Esophagus (tissue), 2 donors: Measurements from ENCODE around the gene VARS1. TPM values are rescaled to one million over a fixed set of nuclear protein-coding genes. Genes with fewer than 3 reads are reported as not detected.

Experiments used
- H3K27ac ChIP-seq, 2 donors: one replicate each; pipeline ENCODE4 v1.5.1; 2013; ENCODE audit warnings: low read depth in 2 of 2, mild to moderate bottlenecking in 2 of 2, inconsistent platforms in 1 of 2, low read length in 1 of 2, moderate library complexity in 1 of 2
- H3K27me3 ChIP-seq, 2 donors: one replicate each; pipeline ENCODE4 v1.6.1; 2013; ENCODE audit warnings: low read length in 2 of 2, control low read depth in 1 of 2, mild to moderate bottlenecking in 1 of 2; ENCODE audit not compliant: insufficient read depth in 2 of 2, control insufficient read depth in 1 of 2
- H3K36me3 ChIP-seq, 2 donors: one replicate each; pipeline ENCODE4 v1.6.1; 2013; ENCODE audit warnings: low read length in 1 of 2; ENCODE audit not compliant: control insufficient read depth in 2 of 2, insufficient read depth in 2 of 2
- H3K4me1 ChIP-seq, 2 donors: one replicate each; pipeline ENCODE4 v1.6.1; 2013; ENCODE audit warnings: low read length in 1 of 2; ENCODE audit not compliant: control insufficient read depth in 2 of 2, insufficient read depth in 2 of 2
- H3K4me3 ChIP-seq, 2 donors: one replicate each; pipeline ENCODE4 v1.5.1; 2013; ENCODE audit warnings: low read length in 2 of 2, mild to moderate bottlenecking in 2 of 2, low read depth in 1 of 2, moderate library complexity in 1 of 2
- H3K9me3 ChIP-seq, 2 donors: one replicate each; pipeline ENCODE4 v1.6.1; 2013; ENCODE audit warnings: mild to moderate bottlenecking in 2 of 2, low read depth in 1 of 2, low read length in 1 of 2, moderate library complexity in 1 of 2; ENCODE audit not compliant: control insufficient read depth in 2 of 2, insufficient read depth in 1 of 2
- WGBS, 2 donors: extraction: QIAGEN DNeasy Blood & Tissue Kit; methylation state at CpG; one replicate each; pipeline ENCODE4 v1.1.7; 2013; 5-methylcytosine and 5-hydroxymethylcytosine counted together
- polyA plus RNA-seq, 2 donors: library from polyadenylated mRNA; stranded (reverse); fragments of 200-250 nt; gene quantifications; one replicate each; pipeline ENCODE4 v1.2.3, GENCODE V29; 2013
- donor health status: healthy with polysubstance abuse.
- donor health status: Bipolar disorder and iron deficiency.

Gene VARS1
- polyA plus RNA-seq, 2 donors, result 35.7 to 37.3 TPM

- Histone ChIP-seq H3K4me3 (no peak overlapping the region), H3K4me1 (peaks cover 0 to 3% of the 10 kb centered on the region in 2 donors), H3K36me3 (no peaks in the 10 kb centered on the region), H3K27me3 (no peaks in the 10 kb centered on the region), H3K27ac (no peak overlapping the region), H3K9me3 (no peaks in the 10 kb centered on the region)
- 80 to 89% methylated on average over 9 of the region's 9 CpGs for WGBS, 2 donors
These were observed 30.0 kb downstream of the VARS1 start for GRCh38 chr6:31765559-31765909.

GRCh38 chr6:31764198-31764597 lies 31.4 kb downstream of the VARS1 start:
- Histone ChIP-seq H3K27me3 (no peaks in the 10 kb centered on the region), H3K9me3 (no peaks in the 10 kb centered on the region), H3K4me1 (peaks cover 0 to 3% of the 10 kb centered on the region in 2 donors), H3K27ac (no peak overlapping the region), H3K36me3 (no peaks in the 10 kb centered on the region), H3K4me3 (no peak overlapping the region)
- 66 to 73% methylated on average over 4 of the region's 4 CpGs for WGBS, 2 donors

GRCh38 chr6:31763619-31763940 lies 32.0 kb downstream of the VARS1 start:
- no peaks in the 10 kb centered on the region for H3K9me3 ChIP-seq
- 20 to 30% methylated on average over 1 of the region's 1 CpG for WGBS, 2 donors
- H3K27ac ChIP-seq, result no peak overlapping the region

GRCh38 chr6:31762878-31763618 lies 32.5 kb downstream of the VARS1 start:
- Histone ChIP-seq H3K9me3 (no peaks in the 10 kb centered on the region), H3K36me3 (no peaks in the 10 kb centered on the region), H3K4me3 (no peak overlapping the region), H3K27me3 (no peaks in the 10 kb centered on the region), H3K27ac (no peak overlapping the region), H3K4me1 (peaks cover 0 to 3% of the 10 kb centered on the region in 2 donors)
- 75 to 82% methylated on average over 5 to 8 of the region's 8 CpGs for WGBS, 2 donors

More at GRCh38 chr6:31763619-31763940, 32.0 kb downstream of the VARS1 start:
- no peaks in the 10 kb centered on the region for H3K36me3 ChIP-seq
- peaks cover 0 to 3% of the 10 kb centered on the region in 2 donors for H3K4me1 ChIP-seq
- H3K27me3 ChIP-seq, result no peaks in the 10 kb centered on the region
- H3K4me3 ChIP-seq, result no peak overlapping the region

GRCh38 chr6:31762356-31762755 lies 33.2 kb downstream of the VARS1 start, which contains the start of gene SAPCD1:
Gene SAPCD1, plus strand, starts transcription at chr6:31762656. Its CDS starts 399 bp downstream, at chr6:31763055.
- 72 to 79% methylated on average over 4 of the region's 4 CpGs for WGBS, 2 donors
- H3K27me3 ChIP-seq, result no peaks in the 10 kb centered on the region
- H3K27ac ChIP-seq, result no peak within 1 kb of the TSS
- H3K36me3 ChIP-seq, result no peaks in the 10 kb centered on the region
- no peak within 1 kb of the TSS for H3K4me3 ChIP-seq
- peaks cover 0 to 3% of the 10 kb centered on the region in 2 donors for H3K4me1 ChIP-seq
- H3K9me3 ChIP-seq, result no peaks in the 10 kb centered on the region

- no peaks in the 10 kb centered on the region for H3K9me3 ChIP-seq
- H3K4me3 ChIP-seq, result no peak overlapping the region
- no peaks in the 10 kb centered on the region for H3K27me3 ChIP-seq
- no peaks in the 10 kb centered on the region for H3K36me3 ChIP-seq
- no peak overlapping the region for H3K27ac ChIP-seq
- WGBS, 2 donors, result 95 to 98% methylated on average over 8 of the region's 8 CpGs
- H3K4me1 ChIP-seq, result peaks cover 0 to 2% of the 10 kb centered on the region in 2 donors
These were observed 34.2 kb downstream of the VARS1 start for GRCh38 chr6:31761343-31761742.

- no peaks in the 10 kb centered on the region for H3K27me3 ChIP-seq
- H3K9me3 ChIP-seq, result no peaks in the 10 kb centered on the region
- H3K4me1 ChIP-seq, result no peaks in the 10 kb centered on the region
- 81 to 96% methylated on average over 5 of the region's 5 CpGs for WGBS, 2 donors
- H3K4me3 ChIP-seq, result no peak overlapping the region
- H3K36me3 ChIP-seq, result no peaks in the 10 kb centered on the region
- H3K27ac ChIP-seq, result no peak overlapping the region
These were observed 34.8 kb downstream of the VARS1 start for GRCh38 chr6:31760790-31761189.

- Histone ChIP-seq H3K4me1 (no peaks in the 10 kb centered on the region), H3K27ac (no peak overlapping the region), H3K4me3 (no peak overlapping the region), H3K27me3 (no peaks in the 10 kb centered on the region), H3K9me3 (no peaks in the 10 kb centered on the region), H3K36me3 (no peaks in the 10 kb centered on the region)
- 93 to 97% methylated on average over 2 of the region's 2 CpGs for WGBS, 2 donors
These were observed 37.3 kb downstream of the VARS1 start for GRCh38 chr6:31758281-31758680.

- Histone ChIP-seq H3K9me3 (no peaks in the 10 kb centered on the region), H3K4me1 (no peaks in the 10 kb centered on the region), H3K27me3 (no peaks in the 10 kb centered on the region), H3K27ac (no peak overlapping the region), H3K36me3 (no peaks in the 10 kb centered on the region), H3K4me3 (no peak overlapping the region)
- 69 to 70% methylated on average over 8 of the region's 8 CpGs for WGBS, 2 donors
These were observed 42.7 kb downstream of the VARS1 start for GRCh38 chr6:31752739-31753319.
